Fibroblast of peridontal ligament (primary cell): ENCODE data around the gene LHB.
A peak's percentile ranks its signal among the peaks of the same experiment; 100 is the strongest.

Experiments used
- DNase-seq: peaks from one replicate; pipeline ENCODE4 v3.0.0-alpha.2; 2010; ENCODE audit errors: extremely low read depth

The LHB gene

DNA sequence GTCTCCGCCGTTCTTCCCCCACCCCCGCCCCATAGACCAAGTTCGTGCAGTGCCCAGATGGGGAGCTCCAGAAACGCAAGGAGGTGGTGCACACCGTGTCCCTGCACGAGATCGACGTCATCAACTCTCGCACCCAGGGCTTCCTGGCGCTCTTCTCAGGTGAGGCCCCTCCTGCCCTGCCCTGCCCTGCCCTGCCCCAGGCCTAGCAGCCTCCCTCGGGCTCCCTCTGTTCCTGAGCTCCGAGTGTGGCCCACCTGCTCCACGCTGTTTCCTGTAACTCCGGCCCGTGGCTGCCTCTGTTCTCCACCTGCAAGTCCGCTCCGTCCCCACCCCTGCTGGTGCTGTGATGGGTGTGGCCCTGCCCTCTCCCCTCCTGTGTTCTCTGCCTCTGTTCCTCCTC is 6.4 kb downstream of the LHB start:
- no peak for DNase-seq

DNA sequence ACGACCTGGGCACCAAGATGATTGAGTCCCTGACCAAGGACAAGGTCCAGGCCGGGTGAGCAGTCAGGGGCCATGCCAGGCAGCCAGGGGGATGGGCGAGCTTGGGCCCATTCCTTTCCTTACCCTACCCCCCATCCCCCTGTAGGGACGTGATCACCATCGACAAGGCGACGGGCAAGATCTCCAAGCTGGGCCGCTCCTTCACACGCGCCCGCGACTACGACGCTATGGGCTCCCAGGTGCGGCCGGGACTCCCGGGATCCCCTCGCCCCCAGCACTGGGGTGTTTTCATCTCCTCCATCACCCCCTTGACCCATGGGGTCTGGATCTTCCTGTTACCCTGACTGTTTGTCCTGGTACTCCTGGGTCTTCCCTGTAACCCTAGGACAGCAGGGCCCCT is 7.1 kb downstream of the LHB start:
- no peak for DNase-seq

DNA sequence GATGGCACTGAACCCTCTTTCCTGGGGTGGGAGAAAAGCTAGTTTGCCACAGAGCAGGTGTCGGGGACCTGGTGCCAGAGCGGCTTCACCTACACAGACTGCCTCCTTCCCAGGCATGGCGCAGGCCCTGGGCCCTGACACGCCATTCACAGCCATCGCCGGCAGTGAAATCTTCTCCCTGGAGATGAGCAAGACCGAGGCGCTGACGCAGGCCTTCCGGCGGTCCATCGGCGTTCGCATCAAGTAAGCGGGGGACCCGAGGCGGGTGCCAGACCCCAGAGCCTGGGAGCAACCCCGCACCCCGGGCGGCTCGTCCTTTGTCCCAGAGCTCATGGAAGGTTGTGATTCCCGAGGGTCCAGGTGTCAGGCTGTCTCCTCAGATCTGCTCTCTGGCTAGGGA is 10.0 kb downstream of the LHB start:
- DNase-seq: no peak

DNA sequence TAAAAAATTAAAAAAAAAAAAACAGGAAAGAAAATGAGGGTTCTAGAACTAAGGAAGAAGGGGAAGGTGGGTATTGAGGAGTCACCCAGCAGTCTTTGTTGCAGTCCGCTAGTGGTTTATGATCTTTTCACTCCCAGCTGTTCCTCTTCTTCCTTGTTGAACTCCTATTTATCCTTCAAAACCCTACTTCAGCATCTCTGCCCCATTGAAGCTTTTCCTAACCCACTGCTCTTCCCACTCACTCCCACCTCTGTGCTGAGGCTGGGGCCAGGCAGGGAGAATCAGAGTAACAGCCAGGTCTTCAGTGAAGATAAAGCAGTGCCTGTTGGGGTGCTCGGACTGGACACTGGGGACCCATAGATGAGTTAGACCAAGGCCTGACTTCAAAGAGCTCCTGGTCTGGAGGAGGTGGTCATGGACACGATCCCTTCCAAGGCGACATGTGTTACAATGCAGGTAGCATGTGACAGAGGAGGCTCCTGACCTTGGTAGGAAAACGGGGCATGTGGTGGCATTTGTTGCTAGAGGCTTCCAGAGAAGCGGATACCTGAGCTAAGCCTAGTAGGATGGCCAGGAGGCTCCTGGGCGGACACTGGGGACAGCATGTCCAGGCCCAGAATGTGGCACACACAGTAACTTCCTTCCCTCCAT is 11.8 kb downstream of the LHB start:
- DNase-seq: no peak

DNA sequence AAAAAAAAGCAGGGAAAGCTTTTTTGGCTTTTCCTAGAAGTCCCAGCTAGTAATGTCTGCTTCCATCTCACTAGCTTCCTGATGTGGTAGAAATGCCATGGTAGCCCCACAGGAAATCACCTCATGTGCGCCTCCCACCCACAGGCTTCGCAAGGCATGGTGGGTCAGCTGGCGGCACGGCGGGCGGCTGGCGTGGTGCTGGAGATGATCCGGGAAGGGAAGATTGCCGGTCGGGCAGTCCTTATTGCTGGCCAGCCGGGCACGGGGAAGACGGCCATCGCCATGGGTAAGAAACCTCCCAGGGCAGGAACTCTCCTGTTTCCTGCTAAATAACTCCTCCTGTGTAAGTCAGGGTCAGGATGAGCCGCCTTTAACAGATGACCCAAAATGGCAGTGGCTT is 12.8 kb downstream of the LHB start:
- DNase-seq: no peak

DNA sequence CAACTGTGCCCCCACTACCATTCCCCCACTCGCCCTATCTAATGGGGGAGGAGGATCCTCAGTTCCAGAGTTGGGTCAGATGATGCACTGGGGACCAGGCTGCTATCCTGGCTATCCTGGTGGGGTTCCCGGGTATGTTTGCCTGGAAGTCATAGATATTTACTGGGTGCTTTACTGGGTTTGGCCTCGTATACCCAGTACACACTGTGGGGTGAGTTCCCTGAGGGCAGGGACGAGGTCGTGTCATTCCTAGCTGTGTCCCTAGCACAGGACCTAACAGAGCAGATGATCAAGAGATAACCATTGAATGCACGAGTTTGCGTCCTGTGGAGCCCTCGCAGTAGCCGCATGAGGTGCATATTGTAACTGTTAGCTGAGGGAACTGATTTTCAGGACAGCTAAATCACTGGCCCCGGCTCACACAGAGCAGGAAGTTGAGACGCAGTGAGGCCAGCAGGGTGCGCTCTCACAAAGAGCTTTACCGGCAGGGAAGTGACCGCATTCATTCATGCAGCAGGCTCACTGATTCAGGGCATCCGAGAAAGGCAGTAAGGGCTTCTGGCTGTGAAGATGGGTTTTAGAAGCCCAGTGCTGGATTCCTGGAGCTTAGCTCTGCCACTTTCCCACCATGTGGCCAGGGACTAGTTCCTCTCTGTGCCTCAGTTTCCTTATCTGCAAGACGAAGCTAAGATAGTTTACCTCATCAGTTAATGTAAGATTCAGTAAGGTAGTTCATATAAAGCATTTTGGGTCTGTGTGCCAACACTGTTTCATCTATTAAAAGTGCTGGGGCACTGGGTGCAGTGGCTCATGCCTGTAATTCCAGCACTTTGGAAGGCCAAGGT is 17.2 kb downstream of the LHB start:
- peak; percentile 64 for DNase-seq

DNA sequence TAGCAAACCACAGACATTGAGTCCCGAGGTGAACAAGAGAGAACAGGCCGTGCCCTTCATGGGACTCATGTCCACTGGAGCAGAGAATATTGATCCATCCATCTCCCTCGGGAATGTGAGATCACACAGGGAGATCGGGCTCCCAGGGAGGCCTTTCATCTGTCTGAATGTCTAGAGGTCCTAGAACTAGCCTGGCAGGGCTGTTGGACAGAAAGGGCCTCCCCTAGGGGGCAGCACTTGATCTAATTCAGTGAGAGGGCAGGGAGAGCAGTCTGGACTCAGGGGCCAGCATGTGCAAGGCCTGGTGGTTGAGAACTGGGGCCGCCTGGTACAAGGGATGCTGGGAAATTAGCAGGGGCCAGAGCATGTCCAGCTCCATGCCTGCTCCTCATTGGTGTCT is 18.9 kb downstream of the LHB start:
- peak; percentile 35 for DNase-seq

DNA sequence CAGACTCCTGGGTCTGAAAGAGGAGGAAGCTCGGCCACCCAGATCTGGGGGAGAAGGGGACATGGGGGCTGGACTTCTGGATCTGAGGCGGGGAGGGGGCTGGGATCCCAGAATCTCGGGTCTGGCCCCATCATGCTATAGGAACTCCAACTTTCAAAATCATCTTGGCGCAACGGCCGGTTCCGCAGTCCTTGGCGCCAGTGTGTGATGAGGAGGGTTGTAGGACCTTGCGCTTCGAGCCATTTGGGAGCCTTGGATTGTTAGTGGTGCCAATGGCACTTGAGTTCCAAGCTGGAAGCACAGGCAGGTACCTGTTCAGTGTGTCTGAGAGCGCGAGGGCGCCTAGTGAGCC is 22.9 kb downstream of the LHB start:
- no peak for DNase-seq

DNA sequence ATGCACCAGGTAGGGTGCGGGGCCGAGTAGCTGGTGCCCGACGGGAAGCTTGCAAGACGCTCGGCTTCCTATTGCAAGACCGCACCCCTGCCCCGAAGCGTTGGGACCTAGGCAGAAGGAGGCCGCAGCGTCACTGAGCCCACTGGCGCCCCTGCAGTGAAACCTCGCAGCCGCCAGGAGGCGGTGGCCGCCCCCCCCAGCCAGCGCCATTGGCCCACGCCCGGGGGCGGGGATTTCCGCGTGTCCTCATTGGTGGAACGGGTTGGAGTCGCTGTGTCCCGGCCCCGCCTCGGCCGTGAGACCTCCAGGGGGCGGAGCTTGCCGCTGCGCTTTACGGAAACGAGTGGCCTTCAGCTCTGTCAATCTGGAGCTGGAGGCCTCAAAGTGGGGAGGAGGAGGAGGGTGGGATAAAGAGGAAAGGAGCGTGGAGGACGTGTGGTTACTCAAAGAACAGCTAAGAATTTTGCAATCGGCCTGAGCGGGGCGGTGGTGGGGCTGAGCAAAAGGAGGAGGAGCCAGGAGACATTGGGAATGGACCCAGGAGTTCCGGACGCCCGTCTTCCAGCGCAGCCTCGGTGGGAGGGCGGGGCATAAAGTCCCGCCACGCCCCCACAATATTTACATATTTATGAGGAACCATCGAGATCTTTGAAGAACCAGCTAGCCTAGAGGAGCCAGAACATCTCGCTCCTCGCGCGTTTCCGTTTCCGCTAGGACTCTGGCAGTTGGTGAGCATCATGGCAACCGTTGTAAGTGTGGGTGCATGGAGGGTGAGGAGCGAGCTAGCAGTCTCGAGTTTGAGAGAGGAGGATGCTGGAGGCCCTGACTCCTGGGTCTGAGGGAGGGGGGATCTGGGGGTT is 23.5 kb downstream of the LHB start, which contains the start of the genes GYS1 and RUVBL2:
TSS of gene GYS1 (minus strand) at position 135 of the 860 bp plus-strand sequence. CDS start 197 bp downstream, outside the sequence.
TSS of gene RUVBL2 (plus strand) at position 713 of the 860 bp plus-strand sequence. CDS start at position 738, 25 bp downstream.
- DNase-seq: peak; percentile 99

DNA sequence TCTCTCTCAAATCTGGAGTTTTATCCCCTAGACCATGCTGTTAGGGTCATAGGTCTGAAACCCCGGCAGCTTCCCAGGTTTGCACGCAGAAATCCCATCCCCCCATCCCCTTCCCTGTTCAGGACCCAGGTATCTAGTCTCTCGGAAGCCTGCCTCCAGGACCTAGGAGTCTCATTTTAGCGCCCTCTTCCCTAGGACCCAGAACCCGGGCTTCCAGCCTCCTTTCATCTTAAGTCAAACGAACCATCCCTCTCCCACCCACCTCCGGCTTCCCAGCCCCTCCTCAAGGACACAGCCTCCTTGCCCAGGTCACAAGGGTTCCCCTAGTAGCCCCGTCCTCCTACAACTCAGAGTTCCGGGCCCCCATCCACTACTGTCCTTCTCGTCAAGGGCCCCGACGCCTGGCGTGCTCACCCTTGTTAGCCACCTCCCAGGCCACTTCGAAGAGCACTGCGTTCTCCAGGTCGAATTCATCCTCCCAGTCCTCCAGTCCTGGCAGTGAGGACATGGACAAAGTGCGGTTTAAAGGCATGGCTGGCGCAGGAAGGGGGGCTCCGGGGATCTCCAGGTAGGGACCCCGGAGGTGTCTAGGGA is 24.2 kb downstream of the LHB start:
- DNase-seq: no peak

DNA sequence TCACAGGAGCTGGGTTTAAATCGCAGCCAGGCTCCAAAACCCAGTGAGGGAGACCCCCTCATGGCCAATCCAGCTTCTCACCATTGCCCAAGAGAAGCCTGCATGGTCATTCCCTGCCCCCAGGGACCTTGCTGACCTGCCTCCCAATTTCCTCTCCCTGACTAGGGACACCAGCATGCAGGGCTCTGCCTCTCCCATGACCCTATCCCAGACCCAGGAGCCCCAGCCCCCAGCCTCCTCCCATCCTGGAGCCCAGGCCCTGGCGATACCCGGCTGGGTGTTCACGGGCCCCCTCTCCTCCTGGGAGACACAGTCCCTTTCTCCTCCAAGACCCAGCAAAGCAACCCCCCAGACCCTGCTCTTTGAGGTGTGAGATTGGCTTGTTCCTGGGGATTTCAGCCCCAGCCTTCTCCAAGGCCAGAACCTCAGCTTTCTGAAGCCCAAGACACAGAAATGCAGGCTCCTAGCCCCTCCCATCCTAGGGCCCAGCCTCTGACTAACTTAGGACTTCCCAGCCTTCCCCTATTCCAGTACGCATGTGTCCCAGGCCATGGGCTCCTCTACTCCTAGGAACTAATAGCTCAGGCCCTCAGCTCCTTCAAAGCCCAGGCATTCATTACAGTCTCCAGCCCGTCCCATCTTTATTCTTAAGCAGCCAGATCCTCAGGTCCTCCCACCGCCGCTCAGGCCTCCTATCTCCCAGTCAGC is 24.9 kb downstream of the LHB start:
- peak; percentile 82 for DNase-seq

DNA sequence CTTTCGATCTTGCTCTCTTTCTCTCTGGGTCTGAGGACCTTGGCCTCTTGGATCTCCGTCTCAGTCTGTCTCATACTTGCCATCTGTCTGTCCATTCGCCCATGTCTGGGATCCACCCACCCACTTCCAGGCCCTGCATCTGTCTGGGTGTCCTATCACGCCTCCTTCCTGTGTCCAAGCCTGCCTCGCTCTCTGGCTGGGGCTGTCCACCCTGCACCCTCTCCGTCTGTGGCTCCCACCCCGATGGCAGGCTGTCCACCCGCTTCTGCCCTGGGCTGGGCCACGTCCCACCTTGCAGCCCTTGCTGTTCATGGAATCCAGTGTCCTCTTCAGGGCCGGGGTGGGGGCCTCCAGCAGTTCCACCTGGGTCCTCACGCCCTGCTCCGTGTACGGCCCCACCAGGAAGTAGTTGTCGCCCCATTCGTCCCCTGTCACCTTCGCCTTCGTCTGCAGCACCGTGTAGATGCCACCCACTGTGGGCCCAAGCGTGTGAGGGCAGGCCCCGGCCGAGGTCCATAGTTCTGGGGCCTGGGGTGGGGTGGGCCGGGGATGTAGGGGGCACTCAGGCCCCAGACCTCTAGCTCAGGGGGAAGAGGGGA is 25.8 kb downstream of the LHB start:
- no peak for DNase-seq

DNA sequence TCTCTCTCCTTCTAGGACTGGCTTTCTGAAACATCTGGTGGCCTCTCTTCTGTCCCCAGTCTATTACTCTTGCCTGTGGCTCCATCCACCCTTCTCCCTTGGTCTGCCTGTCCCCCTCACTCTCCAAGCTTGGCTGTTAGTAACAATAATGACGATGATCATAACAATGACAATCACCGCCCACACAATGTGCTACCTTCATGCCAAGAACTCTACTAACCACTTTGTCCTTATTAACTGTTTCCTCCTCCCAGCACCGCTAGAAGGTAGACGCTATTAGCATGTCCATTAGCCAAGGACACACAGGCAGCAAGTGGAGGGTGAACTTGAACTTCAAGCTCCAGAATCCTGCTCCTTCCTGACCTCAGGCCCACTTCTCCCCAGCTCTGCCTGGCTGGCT is 26.5 kb downstream of the LHB start:
- DNase-seq: no peak

DNA sequence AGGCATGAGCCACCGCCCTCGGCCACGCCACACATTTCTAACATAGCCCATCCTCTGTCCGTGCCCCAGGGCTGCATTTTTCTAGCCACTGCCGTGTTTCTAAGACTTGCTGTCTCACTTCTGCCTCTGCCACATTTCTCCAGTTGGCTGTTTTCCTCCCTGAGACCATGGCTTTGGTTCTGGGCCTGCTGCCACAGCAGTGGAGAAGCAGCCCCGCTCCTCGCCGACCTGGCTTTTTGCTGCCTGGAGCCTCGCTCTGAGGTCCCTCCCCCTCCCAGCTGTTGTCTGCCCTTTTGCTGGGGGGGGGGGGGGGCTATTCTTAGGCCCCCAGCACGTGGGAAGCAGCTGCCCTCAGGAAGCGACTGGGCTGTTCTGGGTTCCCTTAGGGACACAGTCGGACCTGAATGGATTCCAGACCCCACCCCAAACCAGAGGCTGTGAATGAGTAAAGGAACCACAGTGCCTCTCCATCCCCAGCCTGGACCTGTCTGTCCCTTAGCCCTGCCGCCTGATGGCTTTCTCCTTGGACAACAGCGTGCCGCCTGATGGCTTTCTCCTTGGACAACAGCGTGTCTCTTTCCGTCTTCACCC is 27.1 kb downstream of the LHB start:
- no peak for DNase-seq

DNA sequence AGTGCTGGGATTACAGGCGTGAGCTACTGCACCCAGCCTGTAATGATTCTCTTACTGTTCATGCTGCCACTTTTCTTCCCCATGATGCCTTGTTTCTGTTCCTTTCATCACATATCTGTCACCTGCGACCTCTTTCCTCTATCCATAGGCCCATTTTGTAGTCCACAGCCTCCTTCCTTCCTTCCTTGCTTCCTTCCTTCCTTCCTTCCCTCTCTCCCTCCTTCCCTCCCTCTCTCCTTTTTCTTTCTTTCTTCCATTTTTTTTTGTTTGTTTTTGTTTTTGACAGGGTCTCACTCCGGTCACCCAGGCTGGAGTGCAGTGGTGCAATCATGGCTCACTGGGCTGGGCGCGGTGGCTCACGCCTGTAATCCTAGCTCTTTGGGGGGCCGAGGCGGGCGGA is 28.0 kb downstream of the LHB start:
- DNase-seq: no peak

DNA sequence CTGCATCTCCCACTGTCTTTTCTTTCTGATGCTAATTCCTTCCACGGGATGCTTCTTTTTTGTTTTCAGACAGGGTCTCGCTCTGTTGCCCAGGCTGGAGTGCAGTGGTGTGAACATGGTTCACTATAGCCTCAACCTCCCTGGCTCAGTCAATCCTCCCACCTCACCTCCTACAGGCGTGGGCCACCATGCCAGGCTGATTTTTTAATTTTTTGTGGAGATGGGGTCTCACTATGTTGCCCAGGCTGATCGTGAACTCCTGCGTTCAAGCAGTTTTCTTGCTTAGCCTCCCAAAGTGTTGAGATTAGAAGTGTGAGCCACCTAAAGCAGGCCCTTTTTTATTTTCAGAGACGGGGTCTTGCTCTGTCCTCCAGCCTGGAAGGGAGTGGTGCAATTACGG is 28.6 kb downstream of the LHB start:
- no peak for DNase-seq

DNA sequence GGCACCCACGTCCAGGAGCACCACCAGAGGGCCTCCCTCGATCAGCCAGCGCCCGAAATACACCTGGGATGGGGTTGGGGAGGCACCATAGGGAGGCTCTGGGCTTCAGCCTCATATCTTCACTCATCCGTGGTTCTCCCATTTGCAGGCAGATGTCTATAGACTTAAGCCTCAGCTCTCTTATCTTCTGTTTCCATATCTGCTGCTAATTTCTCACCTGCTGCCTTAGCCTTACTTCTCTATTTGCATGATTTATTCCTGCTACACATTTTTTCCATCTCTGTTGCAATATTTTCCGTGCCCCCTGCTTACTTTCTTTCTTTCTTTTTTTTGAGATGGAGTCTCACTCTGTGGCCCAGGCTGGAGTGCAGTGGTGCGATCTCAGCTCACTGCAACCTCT is 29.6 kb downstream of the LHB start:
- no peak for DNase-seq

DNA sequence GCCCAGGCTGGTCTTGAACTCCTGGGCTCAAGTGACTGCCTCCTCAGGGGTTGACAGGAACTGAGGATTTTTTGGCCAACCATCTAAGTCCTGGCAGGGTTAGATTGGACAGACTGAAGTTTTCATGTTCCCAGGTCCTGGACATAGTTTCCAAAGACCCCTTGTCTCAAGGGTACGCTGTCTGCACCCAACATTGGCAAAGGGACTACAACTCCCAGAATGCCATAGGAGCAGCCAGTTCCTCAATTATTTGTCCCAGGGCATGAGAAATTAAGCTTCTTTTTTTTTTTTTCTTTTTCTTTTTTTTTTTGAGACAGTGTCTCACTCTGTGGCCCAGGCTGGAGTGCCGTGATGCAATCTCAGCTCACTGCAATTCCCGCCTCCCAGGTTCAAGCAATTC is 30.7 kb downstream of the LHB start:
- DNase-seq: no peak

DNA sequence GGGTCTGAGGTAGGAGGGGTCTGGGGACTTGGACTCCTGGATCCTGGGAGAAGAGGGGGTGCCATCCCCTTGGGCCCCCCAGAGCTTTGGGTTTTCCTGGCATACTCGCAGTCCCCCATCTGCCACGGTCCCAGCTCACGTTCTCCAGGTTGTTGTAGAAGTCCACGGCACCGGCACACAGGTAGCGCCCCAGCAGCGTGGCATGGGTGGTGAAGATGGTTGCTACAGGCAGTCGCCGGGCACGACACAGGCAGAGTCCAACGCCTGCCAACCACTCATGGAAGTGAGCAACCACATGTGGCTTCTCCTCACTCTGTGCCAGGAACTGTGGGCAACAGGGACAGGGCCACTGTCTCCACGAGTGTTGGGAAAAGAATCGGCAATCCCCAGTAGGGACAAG is 31.2 kb downstream of the LHB start:
- DNase-seq: no peak

DNA sequence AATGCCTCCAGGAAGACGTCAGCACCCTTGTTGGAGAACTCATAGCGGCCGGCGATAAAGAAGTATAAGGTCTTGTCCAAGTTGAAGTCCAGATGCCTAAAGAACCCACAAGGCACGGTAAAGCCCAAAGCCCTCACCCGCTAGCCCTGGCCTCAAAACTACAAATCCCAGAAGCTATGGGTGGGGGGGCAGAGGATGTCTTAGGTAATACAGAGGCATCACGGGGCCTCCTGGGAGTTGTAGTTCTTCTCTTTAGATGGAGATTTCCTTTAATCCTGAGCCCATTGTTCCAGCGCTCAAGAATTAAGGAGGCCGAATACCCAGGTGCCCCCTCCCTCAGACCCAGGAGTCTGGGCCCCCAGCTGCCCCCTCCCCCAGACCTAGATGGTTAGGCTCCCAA is 34.6 kb downstream of the LHB start:
- DNase-seq: no peak

DNA sequence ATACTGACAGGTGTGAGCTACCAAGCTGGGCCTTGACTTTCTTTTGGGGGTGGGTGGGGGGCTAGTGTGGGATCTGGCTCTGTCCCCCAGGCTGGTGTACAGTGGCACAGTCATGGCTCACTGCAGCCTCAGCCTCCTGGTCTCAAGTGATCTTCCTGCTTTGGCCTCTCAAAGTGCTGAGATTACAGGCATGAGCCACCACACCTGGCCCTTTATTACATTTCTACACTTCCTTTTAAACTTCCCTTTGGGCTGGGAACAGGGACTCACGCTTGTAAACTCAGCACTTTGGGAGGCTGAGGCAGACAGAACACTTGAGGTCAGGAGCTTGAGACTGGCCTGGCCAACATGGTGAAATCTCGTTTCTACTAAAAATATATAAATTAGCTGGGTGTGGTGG is 39.8 kb downstream of the LHB start:
- no peak for DNase-seq
